Esophagus (tissue), 2 donors: ENCODE measurements around the gene FAH. TPM values are rescaled to one million over a fixed set of nuclear protein-coding genes. Genes with fewer than 3 reads are reported as not detected.

ENCODE experiments used
- H3K27ac ChIP-seq, 2 donors: one replicate each; pipeline ENCODE4 v1.5.1; 2013; ENCODE audit warnings: low read depth in 2 of 2, mild to moderate bottlenecking in 2 of 2, inconsistent platforms in 1 of 2, low read length in 1 of 2, moderate library complexity in 1 of 2
- H3K27me3 ChIP-seq, 2 donors: one replicate each; pipeline ENCODE4 v1.6.1; 2013; ENCODE audit warnings: low read length in 2 of 2, control low read depth in 1 of 2, mild to moderate bottlenecking in 1 of 2; ENCODE audit not compliant: insufficient read depth in 2 of 2, control insufficient read depth in 1 of 2
- H3K36me3 ChIP-seq, 2 donors: one replicate each; pipeline ENCODE4 v1.6.1; 2013; ENCODE audit warnings: low read length in 1 of 2; ENCODE audit not compliant: control insufficient read depth in 2 of 2, insufficient read depth in 2 of 2
- H3K4me1 ChIP-seq, 2 donors: one replicate each; pipeline ENCODE4 v1.6.1; 2013; ENCODE audit warnings: low read length in 1 of 2; ENCODE audit not compliant: control insufficient read depth in 2 of 2, insufficient read depth in 2 of 2
- H3K4me3 ChIP-seq, 2 donors: one replicate each; pipeline ENCODE4 v1.5.1; 2013; ENCODE audit warnings: low read length in 2 of 2, mild to moderate bottlenecking in 2 of 2, low read depth in 1 of 2, moderate library complexity in 1 of 2
- H3K9me3 ChIP-seq, 2 donors: one replicate each; pipeline ENCODE4 v1.6.1; 2013; ENCODE audit warnings: mild to moderate bottlenecking in 2 of 2, low read depth in 1 of 2, low read length in 1 of 2, moderate library complexity in 1 of 2; ENCODE audit not compliant: control insufficient read depth in 2 of 2, insufficient read depth in 1 of 2
- WGBS, 2 donors: extraction: QIAGEN DNeasy Blood & Tissue Kit; methylation state at CpG; one replicate each; pipeline ENCODE4 v1.1.7; 2013; 5-methylcytosine and 5-hydroxymethylcytosine counted together
- polyA plus RNA-seq, 2 donors: library from polyadenylated mRNA; stranded (reverse); fragments of 200-250 nt; gene quantifications; one replicate each; pipeline ENCODE4 v1.2.3, GENCODE V29; 2013
- donor health status: healthy with polysubstance abuse.
- donor health status: Bipolar disorder and iron deficiency.

FAH gene
- polyA plus RNA-seq: 10 to 100 TPM; 13.8 to 15.9 TPM

GRCh38 chr15:80152896-80153876 is at the start of gene FAH:
Gene FAH (plus strand): TSS chr15:80152999. CDS start chr15:80153055, 56 bp downstream.
- H3K9me3 ChIP-seq: no peaks in the 10 kb centered on the region
- 2 to 3% methylated on average over 45 of the region's 45 CpGs for WGBS, 2 donors
- no peaks in the 10 kb centered on the region for H3K27me3 ChIP-seq
- H3K4me3 ChIP-seq: peak within 1 kb of the TSS; percentile 74 to 81
- H3K4me1 ChIP-seq: peaks cover 0 to 3% of the 10 kb centered on the region in 2 donors
- peak within 1 kb of the TSS; percentile 73 to 75 for H3K27ac ChIP-seq
- no peaks in the 10 kb centered on the region for H3K36me3 ChIP-seq

GRCh38 chr15:80105193-80105592 is 47.6 kb upstream of the FAH start:
- H3K36me3 ChIP-seq: no peaks in the 10 kb centered on the region
- H3K27me3 ChIP-seq: no peaks in the 10 kb centered on the region
- H3K9me3 ChIP-seq: no peaks in the 10 kb centered on the region
- H3K27ac ChIP-seq: no peak overlapping the region
- no peak overlapping the region for H3K4me3 ChIP-seq
- WGBS, 2 donors: 80 to 88% methylated on average over 3 of the region's 3 CpGs
- H3K4me1 ChIP-seq: no peaks in the 10 kb centered on the region

- no peaks in the 10 kb centered on the region for H3K9me3 ChIP-seq
- no peaks in the 10 kb centered on the region for H3K36me3 ChIP-seq
- H3K4me3 ChIP-seq: no peak overlapping the region
- no peaks in the 10 kb centered on the region for H3K27me3 ChIP-seq
- WGBS, 2 donors: 41 to 55% methylated on average over 1 of the region's 1 CpG
- H3K4me1 ChIP-seq: no peaks in the 10 kb centered on the region
- H3K27ac ChIP-seq: no peak overlapping the region
These were observed 47.2 kb upstream of the FAH start for GRCh38 chr15:80105595-80105994.

- no peaks in the 10 kb centered on the region for H3K27me3 ChIP-seq
- H3K4me3 ChIP-seq: no peak overlapping the region
- H3K4me1 ChIP-seq: no peaks in the 10 kb centered on the region
- H3K27ac ChIP-seq: no peak overlapping the region
- WGBS, 2 donors: 90 to 98% methylated on average over 4 of the region's 4 CpGs
- H3K36me3 ChIP-seq: no peaks in the 10 kb centered on the region
- no peaks in the 10 kb centered on the region for H3K9me3 ChIP-seq
These were observed 46.7 kb upstream of the FAH start for GRCh38 chr15:80106051-80106450.

- H3K36me3 ChIP-seq: no peaks in the 10 kb centered on the region
- H3K27me3 ChIP-seq: no peaks in the 10 kb centered on the region
- no peaks in the 10 kb centered on the region for H3K4me1 ChIP-seq
- H3K9me3 ChIP-seq: no peaks in the 10 kb centered on the region
- WGBS, 2 donors: 81 to 85% methylated on average over 6 of the region's 6 CpGs
- H3K4me3 ChIP-seq: no peak overlapping the region
- peak overlapping the region in 1 of 2 donors; percentile 20 for H3K27ac ChIP-seq
These were observed 45.6 kb upstream of the FAH start for GRCh38 chr15:80107204-80107603.

GRCh38 chr15:80107774-80108173 is 45.0 kb upstream of the FAH start:
- WGBS, 2 donors: 41 to 61% methylated on average over 2 to 3 of the region's 3 CpGs

GRCh38 chr15:80109388-80109787 is 43.4 kb upstream of the FAH start:
- no peaks in the 10 kb centered on the region for H3K36me3 ChIP-seq
- no peaks in the 10 kb centered on the region for H3K27me3 ChIP-seq
- H3K4me1 ChIP-seq: no peaks in the 10 kb centered on the region
- H3K9me3 ChIP-seq: no peaks in the 10 kb centered on the region
- 83% methylated on average over 3 of the region's 3 CpGs for WGBS, 2 donors
- no peak overlapping the region for H3K4me3 ChIP-seq
- no peak overlapping the region for H3K27ac ChIP-seq

More at GRCh38 chr15:80107774-80108173, 45.0 kb upstream of the FAH start:
- H3K27ac ChIP-seq: peak overlapping the region in 1 of 2 donors; percentile 9
- H3K36me3 ChIP-seq: no peaks in the 10 kb centered on the region
- no peaks in the 10 kb centered on the region for H3K9me3 ChIP-seq
- no peak overlapping the region for H3K4me3 ChIP-seq
- no peaks in the 10 kb centered on the region for H3K27me3 ChIP-seq
- H3K4me1 ChIP-seq: no peaks in the 10 kb centered on the region

- Histone ChIP-seq H3K36me3 (no peaks in the 10 kb centered on the region), H3K4me1 (no peaks in the 10 kb centered on the region), H3K4me3 (no peak overlapping the region), H3K27ac (no peak overlapping the region), H3K9me3 (no peaks in the 10 kb centered on the region), H3K27me3 (no peaks in the 10 kb centered on the region)
These were observed 41.9 kb upstream of the FAH start for GRCh38 chr15:80110920-80111319.

- no peaks in the 10 kb centered on the region for H3K9me3 ChIP-seq
- no peak overlapping the region for H3K4me3 ChIP-seq
- no peaks in the 10 kb centered on the region for H3K36me3 ChIP-seq
- 64 to 69% methylated on average over 4 of the region's 4 CpGs for WGBS, 2 donors
- H3K27ac ChIP-seq: no peak overlapping the region
- no peaks in the 10 kb centered on the region for H3K4me1 ChIP-seq
- no peaks in the 10 kb centered on the region for H3K27me3 ChIP-seq
These were observed 38.7 kb upstream of the FAH start for GRCh38 chr15:80114114-80114513.

- Histone ChIP-seq H3K4me3 (no peak overlapping the region), H3K27me3 (no peaks in the 10 kb centered on the region), H3K27ac (no peak overlapping the region), H3K36me3 (no peaks in the 10 kb centered on the region), H3K4me1 (no peaks in the 10 kb centered on the region), H3K9me3 (no peaks in the 10 kb centered on the region)
- 75 to 86% methylated on average over 1 of the region's 1 CpG for WGBS, 2 donors
These were observed 37.8 kb upstream of the FAH start for GRCh38 chr15:80115021-80115420.
